Thyroid gland (tissue), 4 donors: Measurements from ENCODE around the gene PLXDC2. TPM values are rescaled to one million over a fixed set of nuclear protein-coding genes. Genes with fewer than 3 reads are reported as not detected.

Experiments
- DNase-seq, 2 donors: peaks; one replicate each; pipeline ENCODE4 v3.0.0-alpha.2; 2019
- H3K27ac ChIP-seq, 3 donors: fragments of 200-600 bp; sonication (generic); 1 replicate in 2 of 3; 2 replicates in 1 of 3; pipeline ENCODE4 v1.5.1; 2016 to 2019; ENCODE audit warnings: mild to moderate bottlenecking in 1 of 3, moderate library complexity in 1 of 3
- H3K27me3 ChIP-seq: fragments of 200-600 bp; sonication (generic); one replicate; pipeline ENCODE4 v1.5.1; 2019
- H3K36me3 ChIP-seq, 2 donors: fragments of 200-600 bp; sonication (generic); one replicate each; pipeline ENCODE4 v1.5.1; 2016 to 2019
- H3K4me1 ChIP-seq, 2 donors: fragments of 200-600 bp; sonication (generic); one replicate each; pipeline ENCODE4 v1.5.1; 2017 to 2019
- H3K4me3 ChIP-seq, 3 donors: fragments of 200-600 bp; sonication (generic); replicated peaks in 1 of 3; 1 replicate in 2 of 3; 2 replicates in 1 of 3; pipeline ENCODE4 v1.5.1; 2016; ENCODE audit warnings: mild to moderate bottlenecking in 1 of 3
- H3K9me3 ChIP-seq: fragments of 200-600 bp; sonication (generic); one replicate; pipeline ENCODE4 v1.5.1; 2017
- CTCF ChIP-seq, 6 experiments: fragments of 200-600 bp in 3 of 6; fragments of 450-650 bp in 3 of 6; sonication (generic) in 3 of 6; IDR thresholded peaks; one replicate each; pipeline ENCODE4 v1.5.1; 2016 to 2019; ENCODE audit warnings: antibody characterized with exemption in 6 of 6, mild to moderate bottlenecking in 2 of 6, inconsistent platforms in 1 of 6, moderate library complexity in 1 of 6
- POLR2A ChIP-seq, 2 donors: fragments of 450-650 bp; IDR thresholded peaks; one replicate each; pipeline ENCODE4 v1.6.1; 2017; ENCODE audit warnings: antibody characterized with exemption in 2 of 2, mild to moderate bottlenecking in 2 of 2, moderate library complexity in 1 of 2
- WGBS, 2 donors: methylation state at CpG; one replicate each; pipeline ENCODE4 v1.1.5; 2017; 5-methylcytosine and 5-hydroxymethylcytosine counted together
- intact Hi-C: fragments of 100-400 bp; cut with DNase I; formaldehyde crosslinking; loops from one replicate; pipeline ENCODE4 v1.15.1; 2023
- total RNA-seq, 4 donors: library from RNA; depleted of rRNA; stranded (reverse); fragments of >200 nt; gene quantifications; one replicate each; pipeline ENCODE4 v1.2.3, GENCODE V29; 2016

PLXDC2 gene
- total RNA-seq, 4 donors from 2014 or later, result 44.6 to 91.0 (median 47.6) TPM

GRCh38 chr10:19974554-19974953 is 158.3 kb downstream of the PLXDC2 start:
- intact Hi-C loops, result no loop called here
- whole genome bisulfite sequencing, 2 donors, result 84 to 93% methylated on average over 2 of the region's 2 CpGs
- Histone ChIP-seq H3K4me1 (peaks cover 7 to 14% of the 10 kb centered on the region in 2 donors), H3K4me3 (no peak overlapping the region), H3K27ac (no peak overlapping the region), H3K36me3 (no peaks in the 10 kb centered on the region), H3K27me3 (no peaks in the 10 kb centered on the region), H3K9me3 (no peaks in the 10 kb centered on the region)
- TF ChIP-seq POLR2A (IDR thresholded peaks at IDR 0.05), result no peak
- TF ChIP-seq CTCF (IDR thresholded peaks at IDR 0.05), result no peak
- DNase-seq, result no peak

- Histone ChIP-seq H3K36me3 (no peaks in the 10 kb centered on the region), H3K4me1 (no peaks in the 10 kb centered on the region), H3K27ac (no peak overlapping the region), H3K4me3 (no peak overlapping the region), H3K27me3 (no peaks in the 10 kb centered on the region), H3K9me3 (no peaks in the 10 kb centered on the region)
- DNase-seq, result no peak
- 80 to 85% methylated on average over 3 of the region's 3 CpGs for WGBS, 2 donors
- TF ChIP-seq POLR2A (IDR thresholded peaks at IDR 0.05), result no peak
- no peak for TF ChIP-seq CTCF (IDR thresholded peaks at IDR 0.05)
- intact Hi-C loops, result no loop called here
These were observed 160.9 kb downstream of the PLXDC2 start for GRCh38 chr10:19977097-19977521.

GRCh38 chr10:19979628-19980027 is 163.4 kb downstream of the PLXDC2 start:
- no peaks in the 10 kb centered on the region for H3K36me3 ChIP-seq
- H3K9me3 ChIP-seq, result no peaks in the 10 kb centered on the region
- H3K27me3 ChIP-seq, result no peaks in the 10 kb centered on the region
- WGBS, 2 donors, result 62 to 63% methylated on average over 6 of the region's 6 CpGs
- H3K4me1 ChIP-seq, result no peaks in the 10 kb centered on the region
- no peak overlapping the region for H3K27ac ChIP-seq
- H3K4me3 ChIP-seq, result no peak overlapping the region
- DNase-seq, result no peak
- intact Hi-C loops, result no loop called here
- TF ChIP-seq POLR2A (IDR thresholded peaks at IDR 0.05) (no peak), CTCF (IDR thresholded peaks at IDR 0.05) (no peak)

GRCh38 chr10:19983880-19984565 is 167.8 kb downstream of the PLXDC2 start:
- Histone ChIP-seq H3K27me3 (no peaks in the 10 kb centered on the region), H3K9me3 (no peaks in the 10 kb centered on the region), H3K4me3 (no peak overlapping the region), H3K27ac (no peak overlapping the region), H3K36me3 (no peaks in the 10 kb centered on the region), H3K4me1 (no peaks in the 10 kb centered on the region)
- TF ChIP-seq CTCF (IDR thresholded peaks at IDR 0.05) (no peak), POLR2A (IDR thresholded peaks at IDR 0.05) (no peak)
- intact Hi-C loops, result no loop called here
- no peak for DNase-seq
- WGBS, 2 donors, result 86 to 94% methylated on average over 5 of the region's 5 CpGs

- H3K36me3 ChIP-seq, result no peaks in the 10 kb centered on the region
- intact Hi-C loops, result no loop called here
- 79 to 82% methylated on average over 3 of the region's 3 CpGs for WGBS, 2 donors
- H3K9me3 ChIP-seq, result no peaks in the 10 kb centered on the region
- H3K4me1 ChIP-seq, result no peaks in the 10 kb centered on the region
- TF ChIP-seq POLR2A (IDR thresholded peaks at IDR 0.05) (no peak), CTCF (IDR thresholded peaks at IDR 0.05) (no peak)
- DNase-seq, result no peak
- no peaks in the 10 kb centered on the region for H3K27me3 ChIP-seq
- no peak overlapping the region for H3K4me3 ChIP-seq
- H3K27ac ChIP-seq, result no peak overlapping the region
These were observed 169.5 kb downstream of the PLXDC2 start for GRCh38 chr10:19985745-19986144.
